IPS DF 4.7 (cell line): ENCODE data around the gene SCEL.

Experiments used
- DNase-seq: peaks from one replicate; pipeline ENCODE4 v3.0.0-alpha.2; 2013; ENCODE audit warnings: low spot score; ENCODE audit errors: extremely low read depth

Gene SCEL

GRCh38 chr13:77521194-77521593 is 14.3 kb upstream of the SCEL start:
- no peak for DNase-seq

- DNase-seq, result peak; percentile 49
Measured at GRCh38 chr13:77521595-77522367, 13.7 kb upstream of the SCEL start.

GRCh38 chr13:77522444-77522843 is 13.1 kb upstream of the SCEL start:
- no peak for DNase-seq

- DNase-seq, result no peak
Measured at GRCh38 chr13:77523386-77523785, 12.1 kb upstream of the SCEL start.

- DNase-seq, result no peak
Measured at GRCh38 chr13:77523834-77524728, 11.4 kb upstream of the SCEL start.

- no peak for DNase-seq
Measured at GRCh38 chr13:77528414-77528813, 7.1 kb upstream of the SCEL start.

- DNase-seq, result no peak
Measured at GRCh38 chr13:77528834-77529500, 6.5 kb upstream of the SCEL start.

GRCh38 chr13:77529501-77529840 is 6.0 kb upstream of the SCEL start:
- no peak for DNase-seq

- DNase-seq, result no peak
Measured at GRCh38 chr13:77530875-77531274, 4.6 kb upstream of the SCEL start.

- no peak for DNase-seq
Measured at GRCh38 chr13:77532983-77533382, 2.5 kb upstream of the SCEL start.

- no peak for DNase-seq
Measured at GRCh38 chr13:77533875-77534788, 1.4 kb upstream of the SCEL start.

- no peak for DNase-seq
Measured at GRCh38 chr13:77536358-77536757, 852 bp downstream of the SCEL start.

GRCh38 chr13:77537289-77537919 is 1.9 kb downstream of the SCEL start:
- no peak for DNase-seq

GRCh38 chr13:77543711-77544110 is 8.2 kb downstream of the SCEL start:
- no peak for DNase-seq

- DNase-seq, result no peak
Measured at GRCh38 chr13:77544355-77544754, 8.8 kb downstream of the SCEL start.

GRCh38 chr13:77544758-77545338 is 9.3 kb downstream of the SCEL start:
- no peak for DNase-seq

GRCh38 chr13:77545626-77546412 is 10.3 kb downstream of the SCEL start:
- no peak for DNase-seq

GRCh38 chr13:77548095-77548494 is 12.6 kb downstream of the SCEL start:
- DNase-seq, result no peak

GRCh38 chr13:77548594-77548993 is 13.1 kb downstream of the SCEL start:
- no peak for DNase-seq
